Measurements from ENCODE around the gene ZNF619.

GRCh38 chr3:40452057-40452456 is 24.9 kb upstream of the ZNF619 start:
- no peak for TF ChIP-seq CTCF (IDR thresholded peaks at IDR 0.05)
- no peak for TF ChIP-seq EZH2 (IDR thresholded peaks at IDR 0.05; ENCODE audit: borderline replicate concordance, insufficient read depth, low read depth, low read length, poor library complexity, severe bottlenecking)
